Right ventricle myocardium superior (tissue), 1 donor: Measurements from ENCODE around the gene ZDHHC14. TPM values are rescaled to one million over a fixed set of nuclear protein-coding genes. Genes with fewer than 3 reads are reported as not detected.
A peak's percentile ranks its signal among the peaks of the same experiment; 100 is the strongest.

Source experiments
- ATAC-seq: fragments of 200-7000 bp; cut with Tn5 transposase; one replicate; pipeline ENCODE4 v1.9.1; 2020; ENCODE audit warnings: mild to moderate bottlenecking; ENCODE audit not compliant: poor library complexity
- DNase-seq: peaks from one replicate; pipeline ENCODE4 v3.0.0-alpha.2; 2020
- intact Hi-C: fragments of 100-400 bp; cut with DNase I; formaldehyde crosslinking; loops from one replicate; pipeline ENCODE4 v1.11.2; 2022
- total RNA-seq: library from RNA; stranded (reverse); fragmentation: NEBNext Ultra II Directional; extraction: Animal tissue kit (Norgen Biotek cat#: 25700); gene quantifications from one replicate; pipeline ENCODE4 v1.2.1, GENCODE V29; 2021
- donor health status: DM: no; HTN: yes; CAD: no; lungs with severe emphysema.

ZDHHC14 gene
- total RNA-seq, 1 donor from 2014 or later, result 9.4 TPM

- intact Hi-C loops, result no loop called here
- ATAC-seq (peak; percentile 83), DNase-seq (peak; percentile 73)
Observed at GRCh38 chr6:157650261-157650640, 269.3 kb downstream of the ZDHHC14 start.

DNA sequence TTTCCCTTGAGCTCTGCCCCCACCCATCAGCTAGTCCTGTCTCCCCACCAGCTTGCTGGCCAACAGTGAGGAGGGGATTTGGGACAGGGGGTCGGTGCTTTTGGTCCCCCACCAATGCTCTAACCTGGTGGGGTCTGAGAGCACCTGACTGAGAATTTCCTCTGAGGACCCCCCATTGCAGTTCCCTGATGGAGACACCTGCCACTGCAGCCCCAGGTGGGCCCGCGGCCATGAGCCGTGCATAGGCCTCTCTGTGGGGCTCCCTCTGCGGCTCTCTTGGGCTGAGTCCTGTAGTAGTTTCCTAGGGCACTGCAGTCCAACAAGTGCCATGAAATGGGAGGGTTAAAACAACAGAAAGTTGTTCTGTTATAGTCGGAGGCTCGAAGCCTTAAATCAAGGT lies 269.8 kb downstream of the ZDHHC14 start:
- DNase-seq (no peak), ATAC-seq (no peak)
- intact Hi-C loops, result no loop called here

DNA sequence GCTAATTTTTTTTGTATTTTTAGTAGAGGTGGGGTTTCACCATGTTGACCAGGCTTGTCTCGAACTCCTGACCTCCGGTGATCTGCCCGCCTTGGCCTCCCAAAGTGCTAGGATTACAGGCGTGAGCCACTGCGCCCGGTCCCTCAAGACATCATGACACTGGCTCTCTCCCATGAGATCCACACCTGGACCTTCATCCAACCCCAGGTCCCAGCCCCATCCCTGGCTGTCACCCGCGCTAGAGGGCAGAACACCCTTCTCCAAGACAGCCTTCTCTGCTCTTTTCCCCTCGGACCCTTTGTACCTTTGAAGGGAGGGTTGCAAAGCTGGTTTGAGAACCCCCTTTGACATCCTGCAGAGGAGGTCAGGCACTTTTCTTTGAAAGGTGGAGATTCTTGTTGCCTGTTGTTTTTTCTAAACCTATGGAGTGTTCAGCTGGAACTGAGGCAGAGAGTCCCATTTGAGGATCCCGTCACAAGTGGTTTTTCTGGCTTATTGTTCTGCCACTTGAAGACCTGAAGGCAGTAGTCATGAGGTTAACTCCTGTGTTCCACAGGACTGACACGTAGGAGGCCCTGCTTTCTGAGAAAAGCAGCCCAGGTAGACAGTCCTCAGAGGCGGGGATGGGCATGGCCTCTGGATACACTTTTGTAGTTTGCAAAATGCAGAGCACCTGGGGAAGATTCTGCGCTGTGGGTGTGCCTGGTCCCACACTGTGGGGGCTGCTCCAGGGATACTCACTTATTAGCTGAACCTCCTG lies 270.9 kb downstream of the ZDHHC14 start:
- DNase-seq (no peak), ATAC-seq (no peak)
- intact Hi-C loops, result no loop called here

GRCh38 chr6:157652601-157653363 lies 271.8 kb downstream of the ZDHHC14 start:
- ATAC-seq (no peak), DNase-seq (no peak)
- intact Hi-C loops, result no loop called here

GRCh38 chr6:157653521-157653920 lies 272.5 kb downstream of the ZDHHC14 start:
- ATAC-seq (no peak), DNase-seq (no peak)
- intact Hi-C loops, result no loop called here

DNA sequence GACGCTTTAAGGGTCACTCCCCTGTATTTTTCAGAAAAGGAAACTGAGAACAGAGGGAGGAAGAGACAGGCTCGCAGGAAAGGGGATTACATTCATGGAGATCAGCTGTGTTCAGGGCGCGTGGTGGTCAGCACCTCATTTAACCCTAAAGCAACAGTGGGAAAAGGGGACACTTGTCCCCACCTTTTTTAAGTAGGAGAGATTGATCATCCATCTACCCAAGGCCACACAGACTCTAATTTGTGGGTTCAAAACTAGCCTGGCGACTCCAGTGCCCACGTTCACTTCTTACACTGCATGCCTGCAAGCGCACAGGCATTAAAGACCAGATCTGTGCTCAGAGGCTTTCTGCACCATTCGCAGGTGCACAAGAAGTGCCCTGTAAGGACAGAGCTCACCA lies 274.1 kb downstream of the ZDHHC14 start:
- DNase-seq (no peak), ATAC-seq (no peak)
- intact Hi-C loops, result no loop called here

DNA sequence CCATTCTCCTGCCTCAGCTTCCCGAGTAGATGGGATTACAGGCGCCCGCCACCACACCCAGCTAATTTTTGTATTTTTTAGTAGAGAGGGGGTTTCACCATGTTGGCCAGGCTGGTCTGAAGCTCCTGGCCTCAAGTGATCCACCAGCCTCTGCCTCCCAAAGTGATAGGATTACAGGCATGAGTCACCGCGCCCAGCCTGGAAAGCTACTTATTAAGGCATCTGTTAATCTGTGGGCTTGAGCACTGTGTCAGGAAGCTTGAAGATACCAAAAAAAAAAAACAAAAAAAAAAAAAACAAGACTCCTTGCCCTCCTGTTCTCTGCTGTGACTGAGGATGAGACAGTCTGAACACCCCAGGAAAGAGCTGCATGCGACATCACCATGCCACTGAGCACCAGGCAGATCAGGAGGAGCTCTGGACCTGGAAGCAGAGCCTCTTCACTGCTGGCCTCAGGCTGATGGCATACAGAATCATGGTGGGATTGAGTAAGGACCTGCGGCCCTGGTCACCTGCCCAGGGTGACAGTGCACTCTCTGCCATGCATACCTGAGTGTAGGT lies 275.5 kb downstream of the ZDHHC14 start:
- no peak for ATAC-seq
- no peak for DNase-seq
- intact Hi-C loops, result no loop called here

DNA sequence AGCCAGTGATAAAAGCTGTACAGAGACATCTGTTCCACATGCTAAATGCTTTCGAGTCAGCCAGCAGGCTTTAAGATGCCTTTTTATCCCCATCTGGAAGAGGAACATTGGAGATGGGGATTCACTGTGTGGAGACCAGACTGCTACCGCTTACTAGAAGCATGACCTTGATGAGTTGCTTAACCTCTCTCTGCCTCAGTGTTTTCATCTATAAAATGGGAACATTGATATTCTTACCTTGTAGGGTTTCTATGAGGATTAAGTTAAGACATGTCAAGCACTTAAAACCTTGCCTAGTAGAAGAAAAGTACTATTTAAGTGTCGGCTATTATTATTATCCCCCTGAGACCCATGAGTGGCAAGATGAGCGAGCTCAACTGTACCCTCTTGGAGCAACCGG lies 276.8 kb downstream of the ZDHHC14 start:
- intact Hi-C loops, result no loop called here
- DNase-seq (no peak), ATAC-seq (no peak)

GRCh38 chr6:157658301-157658700 lies 277.3 kb downstream of the ZDHHC14 start:
- no peak for DNase-seq
- intact Hi-C loops, result no loop called here
- ATAC-seq, result no peak

- no peak for ATAC-seq
- no peak for DNase-seq
- intact Hi-C loops, result loop anchor here (10.0 kb wide), 1 partner anchor 275 kb away; the partner anchor contains the start of gene ZDHHC14
Observed at GRCh38 chr6:157659536-157660271, 278.7 kb downstream of the ZDHHC14 start.

GRCh38 chr6:157660414-157660813 lies 279.4 kb downstream of the ZDHHC14 start:
- ATAC-seq, result no peak
- intact Hi-C loops, result loop anchor here (10.0 kb wide), 1 partner anchor 276 kb away; the partner anchor contains the start of gene ZDHHC14
- DNase-seq, result no peak

DNA sequence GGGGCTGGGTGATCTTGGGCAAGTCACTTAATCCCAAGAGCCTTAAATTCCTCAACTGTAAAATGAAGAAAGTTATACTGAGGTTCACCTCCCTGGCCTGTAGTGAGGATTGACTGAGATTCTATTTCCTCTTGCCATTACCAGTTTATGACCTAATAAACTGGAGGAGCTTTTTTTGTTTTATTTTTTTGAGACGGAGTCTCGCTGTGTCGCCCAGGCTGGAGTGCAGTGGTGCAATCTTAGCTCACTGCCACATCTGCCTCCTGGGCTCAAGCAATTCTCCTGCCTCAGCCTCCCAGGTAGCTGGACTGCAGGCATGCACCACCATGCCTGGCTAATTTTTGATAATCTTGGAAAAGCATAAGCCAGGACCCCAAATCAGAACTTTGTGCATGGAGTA lies 280.7 kb downstream of the ZDHHC14 start:
- DNase-seq (no peak), ATAC-seq (no peak)
- intact Hi-C loops, result loop anchor here (10.0 kb wide), 1 partner anchor 277 kb away; the partner anchor contains the start of gene ZDHHC14

GRCh38 chr6:157663261-157663660 lies 282.3 kb downstream of the ZDHHC14 start:
- DNase-seq (no peak), ATAC-seq (no peak)
- intact Hi-C loops, result loop anchor here (10.0 kb wide), 1 partner anchor 278 kb away; the partner anchor contains the start of gene ZDHHC14

DNA sequence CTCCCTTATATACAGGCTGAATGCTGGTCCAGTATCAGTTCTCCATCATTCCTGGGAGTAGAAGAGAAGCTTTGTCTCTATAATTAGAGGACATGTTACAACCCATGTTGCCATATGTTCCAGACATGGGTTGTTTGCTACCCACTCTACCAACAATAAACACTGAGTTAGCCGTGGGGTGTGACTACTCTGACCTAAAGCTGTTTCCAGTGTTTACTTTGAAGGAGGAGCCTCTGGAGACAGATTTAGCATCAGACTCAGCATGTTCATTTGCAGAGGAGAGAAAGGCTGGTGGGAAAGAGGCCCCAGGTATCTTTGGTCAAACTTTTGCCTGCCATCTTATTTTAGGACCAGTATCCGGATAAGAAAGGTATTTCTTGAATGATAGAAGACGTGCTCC lies 284.2 kb downstream of the ZDHHC14 start:
- intact Hi-C loops, result loop anchor here (5.0 to 10.0 kb wide), 2 partner anchors 280 to 348 kb away; partner anchors contain the start of gene ZDHHC14
- ATAC-seq (no peak), DNase-seq (no peak)

- intact Hi-C loops, result loop anchor here (5.0 to 10.0 kb wide), 2 partner anchors 282 to 349 kb away; partner anchors contain the start of gene ZDHHC14
- DNase-seq, result no peak
- ATAC-seq, result no peak
Observed at GRCh38 chr6:157666729-157667128, 285.7 kb downstream of the ZDHHC14 start.

DNA sequence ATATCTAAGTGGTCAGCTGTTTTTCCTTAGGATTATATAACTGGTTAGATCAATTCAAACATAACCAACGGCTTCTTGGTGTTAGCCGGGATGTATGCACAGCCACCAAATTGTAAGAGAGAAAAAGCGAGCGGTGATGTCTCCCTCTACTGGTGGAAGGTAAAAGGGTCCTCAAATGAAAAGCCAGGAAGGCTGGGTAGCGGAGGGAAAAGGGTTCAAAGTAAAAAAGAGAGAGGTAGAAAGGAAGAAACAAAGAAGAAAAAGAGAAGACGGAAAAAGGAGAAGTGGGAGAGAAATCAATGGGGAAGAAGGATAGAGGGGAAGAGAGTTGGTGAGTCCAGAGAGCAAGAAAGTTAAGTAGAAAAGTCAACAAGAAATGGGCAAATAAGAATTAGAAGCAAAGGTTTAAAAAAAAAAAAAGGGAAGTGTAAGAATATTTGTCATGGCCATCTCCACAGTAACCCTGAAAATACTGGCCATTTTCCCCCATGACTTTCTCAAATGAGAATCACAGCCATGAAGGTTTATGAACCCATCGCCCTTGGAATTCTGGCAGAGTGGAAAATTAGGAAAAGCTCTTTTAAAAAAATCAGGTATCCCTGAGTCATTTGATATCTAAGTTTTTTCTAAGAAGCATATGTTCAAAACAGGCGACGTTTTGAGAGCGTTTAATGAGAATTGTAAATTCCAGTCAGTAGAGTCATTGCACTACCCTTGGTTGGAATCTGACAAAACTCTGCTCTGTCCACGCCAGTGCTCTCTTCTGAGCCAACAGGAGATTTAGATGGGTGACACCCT lies 286.4 kb downstream of the ZDHHC14 start:
- ATAC-seq (peak; percentile 55), DNase-seq (no peak)
- intact Hi-C loops, result loop anchor here (5.0 to 10.0 kb wide), 2 partner anchors 283 to 350 kb away; partner anchors contain the start of gene ZDHHC14

GRCh38 chr6:157668009-157668401 lies 287.0 kb downstream of the ZDHHC14 start:
- intact Hi-C loops, result loop anchor here (5.0 to 10.0 kb wide), 2 partner anchors 283 to 351 kb away; partner anchors contain the start of gene ZDHHC14

DNA sequence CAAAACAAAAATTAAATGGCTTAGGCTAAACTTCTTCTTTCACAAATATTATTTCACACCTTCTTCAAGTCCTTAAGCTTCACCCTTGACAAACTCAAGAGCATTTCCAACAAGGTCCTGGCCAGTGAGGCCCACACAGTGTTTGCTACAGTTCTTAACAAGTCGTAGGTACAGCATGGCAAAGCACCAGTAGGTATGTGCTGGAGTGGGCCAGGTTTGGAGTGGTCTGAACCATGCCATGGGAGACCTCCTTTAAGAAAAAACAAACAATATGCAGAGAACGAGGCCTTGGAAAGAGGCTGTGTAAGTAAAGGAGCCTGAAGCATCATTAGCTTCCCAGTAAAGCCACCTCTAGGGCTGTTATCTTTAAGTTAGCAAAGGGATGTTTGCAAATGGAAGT lies 287.7 kb downstream of the ZDHHC14 start:
- ATAC-seq (no peak), DNase-seq (no peak)
- intact Hi-C loops, result loop anchor here (5.0 to 10.0 kb wide), 2 partner anchors 284 to 351 kb away; partner anchors contain the start of gene ZDHHC14

More at GRCh38 chr6:157668009-157668401, 287.0 kb downstream of the ZDHHC14 start:
- DNase-seq (no peak), ATAC-seq (no peak)
